IPS DF 4.7 (cell line): ENCODE results near the gene KAZALD1.

Source experiments
- DNase-seq: peaks from one replicate; pipeline ENCODE4 v3.0.0-alpha.2; 2013; ENCODE audit warnings: low spot score; ENCODE audit errors: extremely low read depth

KAZALD1 gene

GRCh38 chr10:101047961-101048892 lies 13.6 kb upstream of the KAZALD1 start:
- DNase-seq, result no peak

- DNase-seq, result no peak
Observed at GRCh38 chr10:101050208-101051069, 11.3 kb upstream of the KAZALD1 start.

- no peak for DNase-seq
Observed at GRCh38 chr10:101052285-101052684, 9.5 kb upstream of the KAZALD1 start.

GRCh38 chr10:101053516-101053915 lies 8.3 kb upstream of the KAZALD1 start:
- DNase-seq, result no peak

- no peak for DNase-seq
Observed at GRCh38 chr10:101054351-101054750, 7.4 kb upstream of the KAZALD1 start.

DNA sequence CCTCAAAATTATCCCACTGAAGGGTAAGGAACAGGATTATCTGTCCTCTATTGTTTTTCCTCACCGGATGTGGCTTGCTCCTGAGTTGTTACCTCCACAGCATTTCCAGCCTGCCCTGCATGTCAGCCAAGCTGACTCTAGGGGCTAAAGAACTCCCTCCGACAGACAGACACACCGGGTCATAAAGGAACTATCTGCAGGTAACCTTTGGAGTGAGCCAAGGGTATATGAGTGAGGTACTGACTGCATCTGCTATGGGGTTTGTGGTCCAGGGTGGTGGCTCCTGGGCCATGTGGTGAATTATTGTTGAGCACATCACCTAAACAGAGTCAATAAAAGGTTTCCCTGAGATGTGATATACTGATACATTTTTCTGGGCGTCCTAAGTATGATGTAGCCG lies 6.9 kb upstream of the KAZALD1 start:
- DNase-seq, result no peak

GRCh38 chr10:101055411-101055810 lies 6.4 kb upstream of the KAZALD1 start:
- no peak for DNase-seq

GRCh38 chr10:101056365-101057151 lies 5.2 kb upstream of the KAZALD1 start:
- DNase-seq, result no peak

GRCh38 chr10:101060036-101060950 lies 1.5 kb upstream of the KAZALD1 start:
- DNase-seq, result no peak

GRCh38 chr10:101060951-101061623 lies 702 bp upstream of the KAZALD1 start:
- DNase-seq, result no peak

DNA sequence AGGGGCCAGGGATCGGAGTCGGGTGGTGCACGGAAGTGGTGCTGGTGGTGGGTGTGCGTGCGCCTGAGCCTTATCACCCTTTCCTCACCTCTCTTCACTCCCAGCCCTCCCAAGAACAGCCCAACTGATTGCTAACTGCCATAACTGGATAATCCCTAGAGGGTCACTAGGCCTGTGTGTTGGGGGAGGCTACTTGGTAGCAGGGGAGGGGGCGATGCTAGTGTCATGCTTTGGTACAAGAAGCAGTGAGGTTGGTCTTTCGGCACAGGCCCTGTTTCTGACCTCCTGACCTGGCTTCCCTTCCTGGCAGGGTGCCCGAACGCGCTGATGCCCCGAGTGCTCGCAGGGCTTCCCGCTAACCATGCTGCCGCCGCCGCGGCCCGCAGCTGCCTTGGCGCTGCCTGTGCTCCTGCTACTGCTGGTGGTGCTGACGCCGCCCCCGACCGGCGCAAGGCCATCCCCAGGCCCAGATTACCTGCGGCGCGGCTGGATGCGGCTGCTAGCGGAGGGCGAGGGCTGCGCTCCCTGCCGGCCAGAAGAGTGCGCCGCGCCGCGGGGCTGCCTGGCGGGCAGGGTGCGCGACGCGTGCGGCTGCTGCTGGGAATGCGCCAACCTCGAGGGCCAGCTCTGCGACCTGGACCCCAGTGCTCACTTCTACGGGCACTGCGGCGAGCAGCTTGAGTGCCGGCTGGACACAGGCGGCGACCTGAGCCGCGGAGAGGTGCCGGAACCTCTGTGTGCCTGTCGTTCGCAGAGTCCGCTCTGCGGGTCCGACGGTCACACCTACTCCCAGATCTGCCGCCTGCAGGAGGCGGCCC lies 652 bp downstream of the KAZALD1 start:
- no peak for DNase-seq

DNA sequence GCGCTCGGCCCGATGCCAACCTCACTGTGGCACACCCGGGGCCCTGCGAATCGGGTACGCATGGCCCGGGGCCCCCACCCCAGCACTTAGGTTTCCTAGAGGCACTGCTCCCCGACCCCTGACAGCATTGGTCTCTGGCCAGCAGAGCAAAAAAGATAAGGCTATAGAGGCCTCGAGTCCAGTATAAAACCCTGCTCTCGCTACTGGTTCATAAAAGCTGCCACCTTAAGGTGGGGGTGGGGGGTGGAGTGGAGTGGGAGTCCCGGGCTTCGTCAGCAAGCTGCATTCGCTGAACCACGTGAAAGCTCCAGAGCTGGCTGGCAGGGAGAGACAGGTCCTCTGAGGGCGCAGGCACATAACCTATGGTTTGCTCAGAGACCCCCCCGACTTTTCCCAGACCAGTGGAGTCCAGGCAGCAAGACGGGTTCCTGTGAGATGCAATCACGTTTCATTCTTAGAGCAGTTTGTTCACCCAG lies 1.3 kb downstream of the KAZALD1 start:
- DNase-seq, result no peak

- no peak for DNase-seq
Observed at GRCh38 chr10:101063548-101064414, 2.0 kb downstream of the KAZALD1 start.

GRCh38 chr10:101064415-101065030 lies 2.7 kb downstream of the KAZALD1 start:
- DNase-seq, result no peak

GRCh38 chr10:101065481-101066145 lies 3.8 kb downstream of the KAZALD1 start:
- DNase-seq, result no peak

- no peak for DNase-seq
Observed at GRCh38 chr10:101066146-101066895, 4.5 kb downstream of the KAZALD1 start.
